ENCODE data around the gene KCNK10. TPM values are rescaled to one million over a fixed set of nuclear protein-coding genes. Genes with fewer than 3 reads are reported as not detected.

The KCNK10 gene
- total RNA-seq, 1 donor from 2014 or later: not detected

DNA sequence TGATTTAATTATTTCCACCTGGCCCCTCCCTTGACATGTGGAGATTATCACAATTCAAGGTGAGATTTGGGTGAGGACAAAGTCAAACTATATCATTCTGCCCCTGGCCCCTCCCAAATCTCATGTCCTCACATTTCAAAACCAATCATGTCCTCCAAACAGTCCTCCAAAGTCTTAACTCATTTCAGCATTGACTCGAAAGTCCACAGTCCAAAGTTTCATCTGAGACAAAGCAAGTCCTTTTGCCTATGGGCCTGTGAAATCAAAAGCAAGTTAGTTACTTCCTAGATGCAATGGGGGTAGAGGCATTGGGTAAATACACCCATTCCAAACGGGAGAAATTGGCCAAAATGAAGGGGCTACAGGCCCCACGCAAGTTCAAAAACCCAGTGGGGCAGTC is 31.3 kb upstream of the KCNK10 start:
- no peak for DNase-seq (ENCODE audit: low spot score in 2 of 2, unreplicated experiment in 2 of 2)

GRCh38 chr14:88352698-88353097 is 29.6 kb upstream of the KCNK10 start:
- Mint-ChIP-seq H3K27ac (no peak overlapping the region), H3K4me3 (no peak overlapping the region), H3K4me1 (no peaks in the 10 kb centered on the region), H3K36me3 (no peaks in the 10 kb centered on the region), H3K9me3 (no peaks in the 10 kb centered on the region), H3K27me3 (ENCODE audit: low read depth) (peaks cover 34% of the 10 kb centered on the region)
- no peak for DNase-seq (ENCODE audit: low spot score in 2 of 2, unreplicated experiment in 2 of 2)
- TF ChIP-seq, protein P1, sequence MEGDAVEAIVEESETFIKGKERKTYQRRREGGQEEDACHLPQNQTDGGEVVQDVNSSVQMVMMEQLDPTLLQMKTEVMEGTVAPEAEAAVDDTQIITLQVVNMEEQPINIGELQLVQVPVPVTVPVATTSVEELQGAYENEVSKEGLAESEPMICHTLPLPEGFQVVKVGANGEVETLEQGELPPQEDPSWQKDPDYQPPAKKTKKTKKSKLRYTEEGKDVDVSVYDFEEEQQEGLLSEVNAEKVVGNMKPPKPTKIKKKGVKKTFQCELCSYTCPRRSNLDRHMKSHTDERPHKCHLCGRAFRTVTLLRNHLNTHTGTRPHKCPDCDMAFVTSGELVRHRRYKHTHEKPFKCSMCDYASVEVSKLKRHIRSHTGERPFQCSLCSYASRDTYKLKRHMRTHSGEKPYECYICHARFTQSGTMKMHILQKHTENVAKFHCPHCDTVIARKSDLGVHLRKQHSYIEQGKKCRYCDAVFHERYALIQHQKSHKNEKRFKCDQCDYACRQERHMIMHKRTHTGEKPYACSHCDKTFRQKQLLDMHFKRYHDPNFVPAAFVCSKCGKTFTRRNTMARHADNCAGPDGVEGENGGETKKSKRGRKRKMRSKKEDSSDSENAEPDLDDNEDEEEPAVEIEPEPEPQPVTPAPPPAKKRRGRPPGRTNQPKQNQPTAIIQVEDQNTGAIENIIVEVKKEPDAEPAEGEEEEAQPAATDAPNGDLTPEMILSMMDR (IDR thresholded peaks at IDR 0.05; ENCODE audit: unreplicated experiment): no peak

More for the DNA sequence above, 31.3 kb upstream of the KCNK10 start:
- no peaks in the 10 kb centered on the region for H3K4me1 Mint-ChIP-seq
- H3K27ac Mint-ChIP-seq: no peak overlapping the region
- H3K36me3 Mint-ChIP-seq: no peaks in the 10 kb centered on the region
- H3K27me3 Mint-ChIP-seq (ENCODE audit: low read depth): peaks cover 38% of the 10 kb centered on the region
- TF ChIP-seq, protein P1 (IDR thresholded peaks at IDR 0.05; ENCODE audit: unreplicated experiment): no peak
- H3K4me3 Mint-ChIP-seq: no peak overlapping the region
- no peaks in the 10 kb centered on the region for H3K9me3 Mint-ChIP-seq

DNA sequence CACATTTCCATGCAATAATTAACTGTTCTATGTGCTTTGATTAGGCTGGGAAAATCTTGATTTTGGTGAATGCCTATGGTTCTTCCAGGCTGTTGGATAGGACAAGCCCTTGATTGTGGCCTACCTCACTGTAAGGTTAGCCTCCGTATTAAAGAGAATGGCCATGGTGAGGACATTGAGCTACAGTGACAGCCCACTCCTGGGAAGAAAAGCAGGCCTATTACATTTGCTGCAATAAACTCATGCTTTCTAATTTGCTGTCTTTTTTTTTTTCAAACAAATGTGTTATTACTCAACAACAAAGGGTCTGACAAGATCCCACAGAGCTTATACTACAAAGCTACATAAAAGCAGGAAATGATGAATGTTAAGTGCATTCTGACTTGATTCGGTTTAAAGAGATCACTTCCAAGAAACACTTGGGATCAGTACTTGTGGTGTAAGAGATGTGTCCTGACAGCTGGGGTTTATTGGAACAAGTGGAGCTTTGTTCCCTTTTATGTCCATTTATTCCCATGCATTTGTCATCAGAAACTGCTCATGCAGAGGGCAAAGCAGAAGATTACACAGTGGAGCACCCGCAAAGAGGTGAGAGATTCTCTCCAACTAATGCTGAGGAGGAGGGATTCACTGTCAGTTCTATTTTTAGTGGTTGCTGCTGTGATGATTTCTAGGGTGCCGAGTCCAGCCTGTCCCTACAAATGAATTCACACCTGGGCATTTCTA is 29.1 kb upstream of the KCNK10 start:
- Mint-ChIP-seq H3K27ac (no peak overlapping the region), H3K9me3 (no peaks in the 10 kb centered on the region), H3K4me3 (no peak overlapping the region), H3K27me3 (ENCODE audit: low read depth) (peaks cover 34% of the 10 kb centered on the region), H3K36me3 (no peaks in the 10 kb centered on the region), H3K4me1 (no peaks in the 10 kb centered on the region)
- no peak for DNase-seq (ENCODE audit: low spot score in 2 of 2, unreplicated experiment in 2 of 2)
- TF ChIP-seq, protein P1 (IDR thresholded peaks at IDR 0.05; ENCODE audit: unreplicated experiment): no peak

DNA sequence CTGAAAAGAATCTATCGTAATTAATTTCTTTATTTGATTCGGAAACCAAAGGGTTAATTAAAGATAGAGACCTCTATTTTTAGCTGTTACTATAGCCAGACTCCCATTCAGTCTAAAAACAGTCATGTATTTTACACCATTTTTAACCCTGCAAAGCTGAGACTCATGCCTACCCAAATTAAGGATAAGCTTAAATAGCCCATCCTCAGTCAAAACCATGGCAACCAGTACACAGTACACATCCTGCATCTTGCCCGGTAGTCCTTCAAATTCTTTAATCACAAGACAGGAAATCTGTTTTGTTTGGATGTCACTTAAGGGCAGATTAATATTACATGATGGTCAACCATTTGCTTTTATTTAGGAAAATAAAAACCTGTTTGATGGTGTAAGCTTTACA is 25.5 kb upstream of the KCNK10 start:
- Mint-ChIP-seq H3K27me3 (ENCODE audit: low read depth) (peaks cover 38% of the 10 kb centered on the region), H3K27ac (no peak overlapping the region), H3K9me3 (no peaks in the 10 kb centered on the region), H3K36me3 (no peaks in the 10 kb centered on the region), H3K4me1 (no peaks in the 10 kb centered on the region), H3K4me3 (no peak overlapping the region)
- TF ChIP-seq, protein P1 (IDR thresholded peaks at IDR 0.05; ENCODE audit: unreplicated experiment): no peak
- no peak for DNase-seq (ENCODE audit: low spot score in 2 of 2, unreplicated experiment in 2 of 2)

GRCh38 chr14:88346048-88346639 is 23.1 kb upstream of the KCNK10 start:
- peaks cover 38% of the 10 kb centered on the region for H3K27me3 Mint-ChIP-seq (ENCODE audit: low read depth)
- H3K27ac Mint-ChIP-seq: no peak overlapping the region
- no peak overlapping the region for H3K4me3 Mint-ChIP-seq
- TF ChIP-seq, protein P1 (IDR thresholded peaks at IDR 0.05; ENCODE audit: unreplicated experiment): no peak
- no peaks in the 10 kb centered on the region for H3K9me3 Mint-ChIP-seq
- H3K4me1 Mint-ChIP-seq: no peaks in the 10 kb centered on the region
- no peaks in the 10 kb centered on the region for H3K36me3 Mint-ChIP-seq
- DNase-seq (ENCODE audit: low spot score in 2 of 2, unreplicated experiment in 2 of 2): no peak

Data from mesothelial cell of epicardium (in vitro differentiated cells).